HL-60 (cell line): Measurements from ENCODE around the gene TUT4.

Experiments
- DNase-seq, 2 experiments: peaks; one replicate each; pipeline ENCODE4 v3.0.0-alpha.2; 2010 to 2020; ENCODE audit warnings: low read depth in 1 of 2, low spot score in 1 of 2
- H3K27ac ChIP-seq: fragments of 250-450 bp; sonication (Bioruptor Pico); replicated peaks from 2 replicates; pipeline ENCODE4 v1.5.1; 2020; ENCODE audit warnings: mild to moderate bottlenecking, moderate library complexity
- H3K27me3 ChIP-seq: fragments of 250-450 bp; sonication (Bioruptor Pico); 2 replicates; pipeline ENCODE4 v1.5.1; 2021; ENCODE audit warnings: mild to moderate bottlenecking, moderate library complexity; ENCODE audit not compliant: insufficient read depth, poor library complexity, severe bottlenecking
- H3K4me3 ChIP-seq: replicated peaks from 2 replicates; pipeline ENCODE4 v1.5.1; 2011; ENCODE audit warnings: mild to moderate bottlenecking, control low read depth, low read length; ENCODE audit not compliant: insufficient read depth
- GABPA ChIP-seq: IDR thresholded peaks from 2 replicates; pipeline ENCODE4 v1.6.1; 2012; ENCODE audit warnings: low read depth
- POLR2AphosphoS5 ChIP-seq: IDR thresholded peaks from 2 replicates; pipeline ENCODE4 v1.6.1; 2012; ENCODE audit warnings: low read depth
- SPI1 ChIP-seq: IDR thresholded peaks from 2 replicates; pipeline ENCODE4 v1.6.1; 2012; ENCODE audit warnings: low read depth, mild to moderate bottlenecking, borderline replicate concordance
- TF ChIP-seq, protein P1 (sequence below): IDR thresholded peaks from 2 replicates; pipeline ENCODE4 v1.6.1; 2012; ENCODE audit warnings: low read depth; ENCODE audit not compliant: insufficient replicate concordance
- TF ChIP-seq, protein P2 (sequence below): IDR thresholded peaks from one replicate; pipeline ENCODE4 v1.5.1; 2011; ENCODE audit warnings: low read length, control low read depth, inconsistent platforms; ENCODE audit not compliant: insufficient read depth

The TUT4 gene

GRCh38 chr1:52473039-52473438, 79.9 kb downstream of the TUT4 start:
- no peak overlapping the region for H3K4me3 ChIP-seq
- DNase-seq, result no peak
- H3K27ac ChIP-seq, result no peak overlapping the region
- TF ChIP-seq POLR2AphosphoS5 (no peak), GABPA (no peak), SPI1 (no peak)
- TF ChIP-seq, protein P1, sequence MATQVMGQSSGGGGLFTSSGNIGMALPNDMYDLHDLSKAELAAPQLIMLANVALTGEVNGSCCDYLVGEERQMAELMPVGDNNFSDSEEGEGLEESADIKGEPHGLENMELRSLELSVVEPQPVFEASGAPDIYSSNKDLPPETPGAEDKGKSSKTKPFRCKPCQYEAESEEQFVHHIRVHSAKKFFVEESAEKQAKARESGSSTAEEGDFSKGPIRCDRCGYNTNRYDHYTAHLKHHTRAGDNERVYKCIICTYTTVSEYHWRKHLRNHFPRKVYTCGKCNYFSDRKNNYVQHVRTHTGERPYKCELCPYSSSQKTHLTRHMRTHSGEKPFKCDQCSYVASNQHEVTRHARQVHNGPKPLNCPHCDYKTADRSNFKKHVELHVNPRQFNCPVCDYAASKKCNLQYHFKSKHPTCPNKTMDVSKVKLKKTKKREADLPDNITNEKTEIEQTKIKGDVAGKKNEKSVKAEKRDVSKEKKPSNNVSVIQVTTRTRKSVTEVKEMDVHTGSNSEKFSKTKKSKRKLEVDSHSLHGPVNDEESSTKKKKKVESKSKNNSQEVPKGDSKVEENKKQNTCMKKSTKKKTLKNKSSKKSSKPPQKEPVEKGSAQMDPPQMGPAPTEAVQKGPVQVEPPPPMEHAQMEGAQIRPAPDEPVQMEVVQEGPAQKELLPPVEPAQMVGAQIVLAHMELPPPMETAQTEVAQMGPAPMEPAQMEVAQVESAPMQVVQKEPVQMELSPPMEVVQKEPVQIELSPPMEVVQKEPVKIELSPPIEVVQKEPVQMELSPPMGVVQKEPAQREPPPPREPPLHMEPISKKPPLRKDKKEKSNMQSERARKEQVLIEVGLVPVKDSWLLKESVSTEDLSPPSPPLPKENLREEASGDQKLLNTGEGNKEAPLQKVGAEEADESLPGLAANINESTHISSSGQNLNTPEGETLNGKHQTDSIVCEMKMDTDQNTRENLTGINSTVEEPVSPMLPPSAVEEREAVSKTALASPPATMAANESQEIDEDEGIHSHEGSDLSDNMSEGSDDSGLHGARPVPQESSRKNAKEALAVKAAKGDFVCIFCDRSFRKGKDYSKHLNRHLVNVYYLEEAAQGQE, result no peak
- TF ChIP-seq, protein P2, sequence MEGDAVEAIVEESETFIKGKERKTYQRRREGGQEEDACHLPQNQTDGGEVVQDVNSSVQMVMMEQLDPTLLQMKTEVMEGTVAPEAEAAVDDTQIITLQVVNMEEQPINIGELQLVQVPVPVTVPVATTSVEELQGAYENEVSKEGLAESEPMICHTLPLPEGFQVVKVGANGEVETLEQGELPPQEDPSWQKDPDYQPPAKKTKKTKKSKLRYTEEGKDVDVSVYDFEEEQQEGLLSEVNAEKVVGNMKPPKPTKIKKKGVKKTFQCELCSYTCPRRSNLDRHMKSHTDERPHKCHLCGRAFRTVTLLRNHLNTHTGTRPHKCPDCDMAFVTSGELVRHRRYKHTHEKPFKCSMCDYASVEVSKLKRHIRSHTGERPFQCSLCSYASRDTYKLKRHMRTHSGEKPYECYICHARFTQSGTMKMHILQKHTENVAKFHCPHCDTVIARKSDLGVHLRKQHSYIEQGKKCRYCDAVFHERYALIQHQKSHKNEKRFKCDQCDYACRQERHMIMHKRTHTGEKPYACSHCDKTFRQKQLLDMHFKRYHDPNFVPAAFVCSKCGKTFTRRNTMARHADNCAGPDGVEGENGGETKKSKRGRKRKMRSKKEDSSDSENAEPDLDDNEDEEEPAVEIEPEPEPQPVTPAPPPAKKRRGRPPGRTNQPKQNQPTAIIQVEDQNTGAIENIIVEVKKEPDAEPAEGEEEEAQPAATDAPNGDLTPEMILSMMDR, result no peak
- H3K27me3 ChIP-seq, result no peaks in the 10 kb centered on the region

GRCh38 chr1:52472384-52472783, 80.5 kb downstream of the TUT4 start:
- no peak for TF ChIP-seq GABPA
- TF ChIP-seq POLR2AphosphoS5, result no peak
- TF ChIP-seq, protein P1, result no peak
- TF ChIP-seq, protein P2, result no peak
- no peak for TF ChIP-seq SPI1
- no peak for DNase-seq
- no peaks in the 10 kb centered on the region for H3K27me3 ChIP-seq
- no peak overlapping the region for H3K27ac ChIP-seq
- no peak overlapping the region for H3K4me3 ChIP-seq

- Histone ChIP-seq H3K4me3 (no peak overlapping the region), H3K27me3 (no peaks in the 10 kb centered on the region), H3K27ac (no peak overlapping the region)
- TF ChIP-seq GABPA (no peak), SPI1 (no peak), POLR2AphosphoS5 (no peak)
- TF ChIP-seq, protein P2, result no peak
- TF ChIP-seq, protein P1, result no peak
- DNase-seq, result no peak
These were observed 83.8 kb downstream of the TUT4 start for GRCh38 chr1:52469108-52469507.
